ENCODE measurements around the gene POLR3GL.

Gene POLR3GL

DNA sequence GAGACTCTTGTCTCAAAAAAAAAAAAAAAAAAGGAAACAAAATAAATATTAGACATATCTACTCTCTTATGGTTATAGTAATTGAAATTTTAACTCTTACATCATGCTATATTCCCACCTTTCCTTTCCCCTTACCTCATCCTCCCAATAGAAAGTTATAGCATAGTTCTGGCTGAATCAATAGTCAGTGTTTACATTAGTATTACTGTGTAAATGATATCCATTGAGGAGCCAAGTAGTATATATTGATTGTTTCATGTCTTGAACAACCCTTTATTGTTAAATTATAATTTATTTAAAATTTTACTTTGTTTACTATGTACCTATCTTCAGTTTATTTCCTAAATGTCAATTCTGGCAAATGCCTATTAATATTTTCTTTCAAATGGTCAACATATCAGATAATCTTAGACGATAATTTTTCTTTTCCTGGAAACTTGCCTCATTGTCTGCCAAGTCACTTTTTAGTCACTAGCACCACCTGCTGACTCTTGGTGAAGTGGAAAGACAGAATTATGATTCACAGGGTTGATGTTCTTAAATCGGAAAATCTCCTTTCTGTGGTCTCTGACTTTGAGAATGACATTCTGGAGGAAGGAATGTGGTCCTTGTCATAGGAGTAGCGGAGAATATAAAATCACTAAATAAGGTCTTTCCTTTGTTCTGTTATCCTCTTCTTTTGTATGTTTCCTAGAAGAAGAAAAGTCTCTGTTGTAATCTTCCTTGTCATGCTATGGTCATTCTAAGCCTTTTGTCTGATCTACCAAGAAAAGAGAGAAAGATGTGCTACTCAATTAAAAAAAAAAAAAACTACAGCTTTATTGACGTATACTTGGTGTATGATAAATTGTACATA lies 48.4 kb downstream of the POLR3GL start:
- Histone ChIP-seq H2BK12ac (ENCODE audit: low read length in 2 of 2) (no peak overlapping the region), H3K79me1 (replicated peaks; ENCODE audit: low read length, poor library complexity, severe bottlenecking) (no peaks in the 10 kb centered on the region), H3K4me1 (ENCODE audit: control insufficient read depth, insufficient read depth, low read depth, low read length) (no peaks in the 10 kb centered on the region), H3K18ac (ENCODE audit: low read depth in 1 of 2, low read length in 2 of 2) (no peak overlapping the region), H3K27ac (ENCODE audit: low read length, poor library complexity, severe bottlenecking) (no peak overlapping the region), H2BK15ac (ENCODE audit: low read depth, poor library complexity, severe bottlenecking) (no peak overlapping the region), H3K27me3 (ENCODE audit: control insufficient read depth in 1 of 2, insufficient read depth in 1 of 2, low read length in 2 of 2) (peaks cover 0 to 11% of the 10 kb centered on the region in 2 experiments), H3K9me3 (ENCODE audit: control insufficient read depth, low read length) (no peaks in the 10 kb centered on the region), H3K23ac (ENCODE audit: low read length in 2 of 2) (no peak overlapping the region), H2BK120ac (ENCODE audit: low read depth, low read length) (no peak overlapping the region), H2AK5ac (ENCODE audit: low read length, severe bottlenecking) (no peak overlapping the region), H3K14ac (ENCODE audit: low read length in 2 of 2) (no peak overlapping the region), H3K4me2 (ENCODE audit: low read length, poor library complexity, severe bottlenecking) (no peak overlapping the region), H3K36me3 (ENCODE audit: control insufficient read depth in 1 of 2, insufficient read depth in 2 of 2, low read depth in 1 of 2, low read length in 2 of 2) (no peaks in the 10 kb centered on the region), H4K91ac (ENCODE audit: low read length) (no peak overlapping the region), H3K4ac (ENCODE audit: low read depth in 1 of 2, low read length in 2 of 2) (no peak overlapping the region), H2AFZ (ENCODE audit: low read depth, low read length) (no peak overlapping the region), H4K8ac (ENCODE audit: low read length) (no peak overlapping the region), H2BK5ac (ENCODE audit: low read depth, low read length, poor library complexity, severe bottlenecking) (no peak overlapping the region), H3K4me3 (ENCODE audit: insufficient read depth in 1 of 2, low read depth in 1 of 2, low read length in 2 of 2) (no peak overlapping the region), H3K9ac (ENCODE audit: low read length) (peak overlapping the region; percentile 72)
- 30% methylated on average over 2 of the region's 4 CpGs for WGBS
- peak; percentile 82 for DNase-seq

- 89% methylated on average over 6 of the region's 6 CpGs for WGBS
- Histone ChIP-seq H2AK5ac (ENCODE audit: low read length, severe bottlenecking) (peak overlapping the region; percentile 53), H2BK5ac (ENCODE audit: low read depth, low read length, poor library complexity, severe bottlenecking) (no peak overlapping the region), H3K4me3 (ENCODE audit: insufficient read depth in 1 of 2, low read depth in 1 of 2, low read length in 2 of 2) (no peak overlapping the region), H3K4me2 (ENCODE audit: low read length, poor library complexity, severe bottlenecking) (no peak overlapping the region), H3K4me1 (ENCODE audit: control insufficient read depth, insufficient read depth, low read depth, low read length) (no peaks in the 10 kb centered on the region), H3K79me1 (replicated peaks; ENCODE audit: low read length, poor library complexity, severe bottlenecking) (no peaks in the 10 kb centered on the region), H2BK15ac (ENCODE audit: low read depth, poor library complexity, severe bottlenecking) (no peak overlapping the region), H3K14ac (ENCODE audit: low read length in 2 of 2) (no peak overlapping the region), H3K36me3 (ENCODE audit: control insufficient read depth in 1 of 2, insufficient read depth in 2 of 2, low read depth in 1 of 2, low read length in 2 of 2) (no peaks in the 10 kb centered on the region), H3K23ac (ENCODE audit: low read length in 2 of 2) (no peak overlapping the region), H3K27ac (ENCODE audit: low read length, poor library complexity, severe bottlenecking) (no peak overlapping the region), H3K18ac (ENCODE audit: low read depth in 1 of 2, low read length in 2 of 2) (no peak overlapping the region), H3K27me3 (ENCODE audit: control insufficient read depth in 1 of 2, insufficient read depth in 1 of 2, low read length in 2 of 2) (peaks cover 0 to 17% of the 10 kb centered on the region in 2 experiments), H4K91ac (ENCODE audit: low read length) (no peak overlapping the region), H3K9ac (ENCODE audit: low read length) (peak overlapping the region; percentile 72), H2AFZ (ENCODE audit: low read depth, low read length) (no peak overlapping the region), H3K4ac (ENCODE audit: low read depth in 1 of 2, low read length in 2 of 2) (no peak overlapping the region), H4K8ac (ENCODE audit: low read length) (no peak overlapping the region), H2BK12ac (ENCODE audit: low read length in 2 of 2) (no peak overlapping the region), H2BK120ac (ENCODE audit: low read depth, low read length) (no peak overlapping the region), H3K9me3 (ENCODE audit: control insufficient read depth, low read length) (no peaks in the 10 kb centered on the region)
- DNase-seq, result no peak
Measured at GRCh38 chr1:146013559-146013922, 49.1 kb downstream of the POLR3GL start.

DNA sequence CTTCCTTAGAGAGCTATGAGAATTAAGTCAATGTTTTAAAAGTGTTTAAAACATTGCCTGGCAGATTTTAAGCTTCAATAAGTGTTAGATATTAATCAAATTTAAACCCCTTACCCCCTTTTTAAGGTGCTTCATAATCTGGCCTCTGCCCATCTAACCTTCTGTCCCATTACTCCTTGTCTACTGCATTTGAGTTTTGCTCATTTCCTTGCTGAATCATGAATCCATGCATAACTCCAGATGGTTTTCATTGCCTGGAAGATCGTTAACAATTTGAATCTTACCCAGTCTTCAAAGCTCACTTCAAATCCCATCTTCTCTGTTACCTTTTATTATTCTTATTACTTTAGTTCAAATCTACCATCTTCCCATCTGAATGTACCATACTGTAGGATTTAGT lies 52.4 kb downstream of the POLR3GL start:
- Histone ChIP-seq H3K18ac (ENCODE audit: low read depth in 1 of 2, low read length in 2 of 2) (no peak overlapping the region), H4K8ac (ENCODE audit: low read length) (no peak overlapping the region), H2AFZ (ENCODE audit: low read depth, low read length) (no peak overlapping the region), H2BK5ac (ENCODE audit: low read depth, low read length, poor library complexity, severe bottlenecking) (no peak overlapping the region), H3K27me3 (ENCODE audit: control insufficient read depth in 1 of 2, insufficient read depth in 1 of 2, low read length in 2 of 2) (peaks cover 13 to 50% of the 10 kb centered on the region in 2 experiments), H3K9ac (ENCODE audit: low read length) (no peak overlapping the region), H3K23ac (ENCODE audit: low read length in 2 of 2) (no peak overlapping the region), H3K4me2 (ENCODE audit: low read length, poor library complexity, severe bottlenecking) (no peak overlapping the region), H2BK12ac (ENCODE audit: low read length in 2 of 2) (no peak overlapping the region), H4K91ac (ENCODE audit: low read length) (no peak overlapping the region), H3K36me3 (ENCODE audit: control insufficient read depth in 1 of 2, insufficient read depth in 2 of 2, low read depth in 1 of 2, low read length in 2 of 2) (no peaks in the 10 kb centered on the region), H3K4ac (ENCODE audit: low read depth in 1 of 2, low read length in 2 of 2) (no peak overlapping the region), H3K4me3 (ENCODE audit: insufficient read depth in 1 of 2, low read depth in 1 of 2, low read length in 2 of 2) (no peak overlapping the region), H3K9me3 (ENCODE audit: control insufficient read depth, low read length) (no peaks in the 10 kb centered on the region), H2AK5ac (ENCODE audit: low read length, severe bottlenecking) (no peak overlapping the region), H3K27ac (ENCODE audit: low read length, poor library complexity, severe bottlenecking) (no peak overlapping the region), H3K14ac (ENCODE audit: low read length in 2 of 2) (no peak overlapping the region), H2BK15ac (ENCODE audit: low read depth, poor library complexity, severe bottlenecking) (no peak overlapping the region), H3K4me1 (ENCODE audit: control insufficient read depth, insufficient read depth, low read depth, low read length) (peaks cover 6% of the 10 kb centered on the region), H3K79me1 (replicated peaks; ENCODE audit: low read length, poor library complexity, severe bottlenecking) (no peaks in the 10 kb centered on the region), H2BK120ac (ENCODE audit: low read depth, low read length) (no peak overlapping the region)
- WGBS, result 75% methylated on average over 1 of the region's 1 CpG
- DNase-seq, result no peak

- no peak for DNase-seq
- Histone ChIP-seq H3K79me1 (replicated peaks; ENCODE audit: low read length, poor library complexity, severe bottlenecking) (no peaks in the 10 kb centered on the region), H4K91ac (ENCODE audit: low read length) (no peak overlapping the region), H3K4ac (ENCODE audit: low read depth in 1 of 2, low read length in 2 of 2) (no peak overlapping the region), H3K18ac (ENCODE audit: low read depth in 1 of 2, low read length in 2 of 2) (no peak overlapping the region), H3K27me3 (ENCODE audit: control insufficient read depth in 1 of 2, insufficient read depth in 1 of 2, low read length in 2 of 2) (peaks cover 13 to 55% of the 10 kb centered on the region in 2 experiments), H2BK15ac (ENCODE audit: low read depth, poor library complexity, severe bottlenecking) (no peak overlapping the region), H3K36me3 (ENCODE audit: control insufficient read depth in 1 of 2, insufficient read depth in 2 of 2, low read depth in 1 of 2, low read length in 2 of 2) (no peaks in the 10 kb centered on the region), H3K14ac (ENCODE audit: low read length in 2 of 2) (no peak overlapping the region), H2BK12ac (ENCODE audit: low read length in 2 of 2) (no peak overlapping the region), H2AFZ (ENCODE audit: low read depth, low read length) (no peak overlapping the region), H4K8ac (ENCODE audit: low read length) (no peak overlapping the region), H2BK120ac (ENCODE audit: low read depth, low read length) (no peak overlapping the region), H3K27ac (ENCODE audit: low read length, poor library complexity, severe bottlenecking) (no peak overlapping the region), H3K4me3 (ENCODE audit: insufficient read depth in 1 of 2, low read depth in 1 of 2, low read length in 2 of 2) (peak overlapping the region in 1 of 2 experiments; percentile 34), H3K4me1 (ENCODE audit: control insufficient read depth, insufficient read depth, low read depth, low read length) (peaks cover 6% of the 10 kb centered on the region), H3K4me2 (ENCODE audit: low read length, poor library complexity, severe bottlenecking) (no peak overlapping the region), H3K9me3 (ENCODE audit: control insufficient read depth, low read length) (no peaks in the 10 kb centered on the region), H2BK5ac (ENCODE audit: low read depth, low read length, poor library complexity, severe bottlenecking) (no peak overlapping the region), H3K9ac (ENCODE audit: low read length) (no peak overlapping the region), H2AK5ac (ENCODE audit: low read length, severe bottlenecking) (no peak overlapping the region), H3K23ac (ENCODE audit: low read length in 2 of 2) (no peak overlapping the region)
- WGBS, result 20% methylated on average over 33 of the region's 43 CpGs
Measured at GRCh38 chr1:146019231-146020057, 55.0 kb downstream of the POLR3GL start.
